Activated CD8-positive, alpha-beta memory T cell treated with anti-CD3 and anti-CD28 coated beads for 1 hour (primary cell): ENCODE measurements around the gene GBP4.
"Not testable (repeated sequence)": the region's sequence is repeated elsewhere in the genome, so short reads cannot be mapped to it uniquely, and the experiment has no call there.

Experiments
- DNase-seq, 2 donors: peaks; one replicate each; pipeline ENCODE4 v3.0.0-alpha.2; 2020; ENCODE audit warnings: low read depth in 1 of 2; ENCODE audit errors: extremely low read depth in 1 of 2

GBP4 gene

GRCh38 chr1:89198491-89199072 lies at the start of gene GBP4:
Gene GBP4 (minus strand): TSS chr1:89198942. CDS start chr1:89198834, 108 bp downstream.
- peak; percentile 11 to 25 for DNase-seq

- no peak for DNase-seq
Observed at GRCh38 chr1:89243046-89243445, 44.3 kb upstream of the GBP4 start.

GRCh38 chr1:89221341-89221740 lies 22.6 kb upstream of the GBP4 start:
- no peak for DNase-seq

GRCh38 chr1:89219851-89220250 lies 21.1 kb upstream of the GBP4 start:
- not testable (repeated sequence) for DNase-seq

GRCh38 chr1:89218941-89219340 lies 20.2 kb upstream of the GBP4 start:
- not testable (repeated sequence) for DNase-seq

- DNase-seq = no peak
Observed at GRCh38 chr1:89213347-89213746, 14.6 kb upstream of the GBP4 start.

GRCh38 chr1:89211035-89211634 lies 12.4 kb upstream of the GBP4 start:
- no peak for DNase-seq

- no peak for DNase-seq
Observed at GRCh38 chr1:89206373-89206772, 7.6 kb upstream of the GBP4 start.

GRCh38 chr1:89203166-89203565 lies 4.4 kb upstream of the GBP4 start:
- DNase-seq = no peak

- no peak for DNase-seq
Observed at GRCh38 chr1:89201106-89201794, 2.5 kb upstream of the GBP4 start.

GRCh38 chr1:89200663-89201062 lies 1.9 kb upstream of the GBP4 start:
- DNase-seq = no peak

GRCh38 chr1:89199525-89200031 lies 836 bp upstream of the GBP4 start:
- DNase-seq = no peak

GRCh38 chr1:89198081-89198480 lies 661 bp downstream of the GBP4 start:
- no peak for DNase-seq

- DNase-seq = no peak
Observed at GRCh38 chr1:89195476-89195875, 3.3 kb downstream of the GBP4 start.

GRCh38 chr1:89191314-89191713 lies 7.4 kb downstream of the GBP4 start:
- DNase-seq = no peak

- no peak for DNase-seq
Observed at GRCh38 chr1:89190017-89190416, 8.7 kb downstream of the GBP4 start.

GRCh38 chr1:89179343-89179742 lies 19.4 kb downstream of the GBP4 start:
- no peak for DNase-seq

GRCh38 chr1:89176971-89177370 lies 21.8 kb downstream of the GBP4 start:
- no peak for DNase-seq

GRCh38 chr1:89175601-89176256 lies 23.0 kb downstream of the GBP4 start, which contains the start of gene GBP7:
Gene GBP7 (minus strand): TSS chr1:89176003. CDS start chr1:89171935, 4,068 bp downstream.
- DNase-seq = no peak

- DNase-seq = no peak
Observed at GRCh38 chr1:89174491-89174890, 24.3 kb downstream of the GBP4 start.

GRCh38 chr1:89172468-89173143 lies 26.1 kb downstream of the GBP4 start:
- DNase-seq = no peak
